ENCODE data around the gene POMT2. TPM values are rescaled to one million over a fixed set of nuclear protein-coding genes. Genes with fewer than 3 reads are reported as not detected.

Gene POMT2
- total and polyA plus RNA-seq, 7 donors: 3.6 to 21.0 (median 15.6) TPM

DNA sequence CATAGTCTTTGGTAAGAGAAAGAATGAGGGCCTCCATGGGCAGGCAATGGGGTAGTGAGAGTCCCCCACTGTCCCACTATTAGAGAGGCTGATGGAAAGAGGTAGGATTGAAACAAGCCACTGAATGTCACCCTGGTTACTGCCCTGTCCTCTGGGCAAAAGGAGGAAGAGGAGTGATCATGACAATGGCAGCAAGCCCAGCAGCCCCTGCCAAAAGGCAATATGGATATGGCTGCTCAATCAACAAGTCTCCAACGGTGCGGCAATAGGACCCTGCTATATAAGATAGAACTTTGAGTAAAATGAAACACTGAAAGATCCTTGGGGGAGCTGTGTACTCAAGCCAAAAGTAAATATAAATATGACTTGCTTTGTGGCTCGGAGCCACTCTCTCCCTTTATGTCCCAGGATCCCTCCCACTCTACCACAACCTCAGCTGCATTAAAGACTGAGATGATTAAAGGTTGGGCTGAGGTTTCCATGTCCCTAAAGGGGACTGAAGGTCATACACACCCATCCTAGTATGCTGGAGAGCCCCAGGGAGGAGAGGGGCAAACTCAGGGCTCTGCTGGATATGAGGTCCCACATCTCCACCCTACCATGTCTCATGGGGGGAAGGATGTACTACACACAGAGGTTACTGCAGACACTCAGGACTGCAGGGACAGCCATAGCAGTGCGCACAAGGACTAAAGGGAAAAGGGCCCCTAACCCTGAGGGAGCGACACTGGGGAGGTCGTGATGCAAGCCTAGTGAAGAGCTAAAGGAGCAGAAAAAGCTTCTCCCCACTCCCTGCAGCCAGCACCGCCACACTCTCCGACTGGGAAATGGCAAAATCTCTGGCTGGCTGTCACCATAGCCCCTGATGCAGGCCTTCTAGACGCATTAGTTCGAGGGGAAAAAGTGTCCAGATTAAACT is 5.9 kb downstream of the POMT2 start:
- TF ChIP-seq, protein P1, sequence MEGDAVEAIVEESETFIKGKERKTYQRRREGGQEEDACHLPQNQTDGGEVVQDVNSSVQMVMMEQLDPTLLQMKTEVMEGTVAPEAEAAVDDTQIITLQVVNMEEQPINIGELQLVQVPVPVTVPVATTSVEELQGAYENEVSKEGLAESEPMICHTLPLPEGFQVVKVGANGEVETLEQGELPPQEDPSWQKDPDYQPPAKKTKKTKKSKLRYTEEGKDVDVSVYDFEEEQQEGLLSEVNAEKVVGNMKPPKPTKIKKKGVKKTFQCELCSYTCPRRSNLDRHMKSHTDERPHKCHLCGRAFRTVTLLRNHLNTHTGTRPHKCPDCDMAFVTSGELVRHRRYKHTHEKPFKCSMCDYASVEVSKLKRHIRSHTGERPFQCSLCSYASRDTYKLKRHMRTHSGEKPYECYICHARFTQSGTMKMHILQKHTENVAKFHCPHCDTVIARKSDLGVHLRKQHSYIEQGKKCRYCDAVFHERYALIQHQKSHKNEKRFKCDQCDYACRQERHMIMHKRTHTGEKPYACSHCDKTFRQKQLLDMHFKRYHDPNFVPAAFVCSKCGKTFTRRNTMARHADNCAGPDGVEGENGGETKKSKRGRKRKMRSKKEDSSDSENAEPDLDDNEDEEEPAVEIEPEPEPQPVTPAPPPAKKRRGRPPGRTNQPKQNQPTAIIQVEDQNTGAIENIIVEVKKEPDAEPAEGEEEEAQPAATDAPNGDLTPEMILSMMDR (IDR thresholded peaks at IDR 0.05): no peak
- TF ChIP-seq POLR2AphosphoS5 (IDR thresholded peaks at IDR 0.05) (no peak), POLR2A (IDR thresholded peaks at IDR 0.05) (no peak), EP300 (IDR thresholded peaks at IDR 0.05) (no peak)
- no peaks in the 10 kb centered on the region for H3K9me3 ChIP-seq
- H3K4me1 ChIP-seq: peaks cover 0 to 46% (median 44%) of the 10 kb centered on the region in 4 donors
- no peaks in the 10 kb centered on the region for H3K36me3 ChIP-seq
- peak; percentile 30 for DNase-seq
- no peaks in the 10 kb centered on the region for H3K27me3 ChIP-seq
- 79 to 81% methylated on average over 10 of the region's 10 CpGs for WGBS, 2 donors
- intact Hi-C loops (cut with DNase I): loop anchor here (5.0 kb wide), 2 partner anchors 162 to 442 kb away; no protein-coding TSS in a partner anchor
- H3K4me3 ChIP-seq: no peak overlapping the region
- H3K27ac ChIP-seq: peak overlapping the region in 3 of 4 donors; percentile 43 to 67 (median 59)

DNA sequence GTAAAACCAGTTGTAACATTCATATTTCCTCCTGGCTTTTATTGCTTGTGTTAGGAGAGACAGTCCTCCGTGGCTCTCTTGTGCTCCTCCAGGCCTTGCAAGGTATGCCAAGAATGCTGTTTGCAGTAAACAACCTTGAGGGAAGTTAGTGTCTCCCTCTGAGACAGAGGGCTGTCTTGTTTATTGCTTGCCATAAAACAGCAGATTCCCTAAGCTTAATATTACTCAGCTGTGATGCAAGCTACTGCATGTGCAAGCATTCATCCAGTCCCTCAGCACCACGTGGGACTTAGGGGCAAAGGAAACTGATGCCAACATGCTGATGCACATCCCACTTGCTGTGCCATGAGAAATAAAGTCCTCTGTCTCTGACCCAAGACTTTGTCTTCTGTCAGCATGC is 6.6 kb downstream of the POMT2 start:
- Histone ChIP-seq H3K9me3 (no peaks in the 10 kb centered on the region), H3K27me3 (no peaks in the 10 kb centered on the region), H3K4me3 (no peak overlapping the region), H3K36me3 (no peaks in the 10 kb centered on the region), H3K4me1 (peaks cover 0 to 41% (median 36%) of the 10 kb centered on the region in 4 donors), H3K27ac (peak overlapping the region in 3 of 4 donors; percentile 43 to 67 (median 59))
- DNase-seq: peak; percentile 60
- intact Hi-C loops (cut with DNase I): no loop called here
- 6 to 47% methylated on average over 2 of the region's 2 CpGs for WGBS, 2 donors
- TF ChIP-seq POLR2AphosphoS5 (IDR thresholded peaks at IDR 0.05) (peak in 1 of 4 donors; percentile 44), EP300 (IDR thresholded peaks at IDR 0.05) (no peak), POLR2A (IDR thresholded peaks at IDR 0.05) (no peak)
- TF ChIP-seq, protein P1 (IDR thresholded peaks at IDR 0.05): no peak

DNA sequence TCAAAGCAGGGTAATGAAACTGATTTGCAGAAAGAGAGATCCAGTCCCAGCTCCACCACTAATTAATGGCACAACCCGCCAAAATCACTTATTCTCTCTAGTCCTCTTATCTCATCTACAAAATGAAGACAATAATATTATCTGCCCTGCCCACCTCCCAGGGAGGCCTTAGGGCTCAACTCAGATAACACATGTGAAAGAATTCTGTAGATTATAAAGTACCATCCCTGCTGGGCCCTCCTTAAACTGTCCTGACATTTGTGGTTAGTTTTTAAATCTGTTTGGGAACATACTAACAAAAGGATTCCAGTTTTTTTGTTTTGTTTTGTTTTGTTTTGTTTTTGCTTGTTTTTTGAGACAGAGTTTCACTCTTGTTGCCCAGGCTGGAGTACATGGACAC is 7.3 kb downstream of the POMT2 start:
- H3K27ac ChIP-seq: peak overlapping the region in 3 of 4 donors; percentile 43 to 67 (median 59)
- no peaks in the 10 kb centered on the region for H3K27me3 ChIP-seq
- intact Hi-C loops (cut with DNase I): no loop called here
- H3K4me3 ChIP-seq: no peak overlapping the region
- no peaks in the 10 kb centered on the region for H3K9me3 ChIP-seq
- WGBS, 2 donors: 71 to 86% methylated on average over 1 of the region's 1 CpG
- H3K36me3 ChIP-seq: no peaks in the 10 kb centered on the region
- DNase-seq: peak; percentile 5
- TF ChIP-seq EP300 (IDR thresholded peaks at IDR 0.05) (no peak), POLR2AphosphoS5 (IDR thresholded peaks at IDR 0.05) (no peak), POLR2A (IDR thresholded peaks at IDR 0.05) (no peak)
- TF ChIP-seq, protein P1 (IDR thresholded peaks at IDR 0.05): no peak
- peaks cover 0 to 36% (median 34%) of the 10 kb centered on the region in 4 donors for H3K4me1 ChIP-seq

DNA sequence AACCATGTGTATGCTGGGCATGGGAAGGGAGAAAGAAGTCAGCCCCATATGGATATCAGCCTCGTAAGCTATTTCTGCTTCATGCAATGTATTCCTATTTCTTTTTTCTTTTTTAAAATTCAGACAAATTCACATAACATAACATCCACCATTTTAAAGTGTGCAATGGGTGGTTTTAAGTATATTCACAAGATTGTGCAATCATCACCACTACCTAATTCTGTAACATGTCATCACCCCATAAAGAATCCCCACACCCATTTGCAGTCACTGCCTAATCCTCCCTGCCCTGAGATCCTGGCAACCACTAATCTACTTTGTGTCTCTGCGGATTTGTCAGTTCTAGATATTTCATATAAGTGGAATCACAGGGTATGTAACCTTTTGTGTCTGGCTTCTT is 9.5 kb downstream of the POMT2 start:
- H3K4me1 ChIP-seq: peaks cover 0 to 53% (median 48%) of the 10 kb centered on the region in 4 donors
- H3K9me3 ChIP-seq: no peaks in the 10 kb centered on the region
- no peak overlapping the region for H3K4me3 ChIP-seq
- intact Hi-C loops (cut with DNase I): no loop called here
- no peaks in the 10 kb centered on the region for H3K27me3 ChIP-seq
- H3K36me3 ChIP-seq: no peaks in the 10 kb centered on the region
- no peak for DNase-seq
- H3K27ac ChIP-seq: no peak overlapping the region
- TF ChIP-seq, protein P1 (IDR thresholded peaks at IDR 0.05): no peak
- TF ChIP-seq POLR2AphosphoS5 (IDR thresholded peaks at IDR 0.05): no peak
- no peak for TF ChIP-seq EP300 (IDR thresholded peaks at IDR 0.05)
- WGBS, 2 donors: 93 to 97% methylated on average over 2 of the region's 2 CpGs
